GM12892 (cell line): Measurements from ENCODE around the gene PRLR.

Experiments
- POLR2A ChIP-seq: IDR thresholded peaks from 2 replicates; pipeline ENCODE4 v1.6.1; 2011; ENCODE audit warnings: low read depth, low read length, control low read depth
- POLR2AphosphoS5 ChIP-seq: IDR thresholded peaks from 2 replicates; pipeline ENCODE4 v1.6.1; 2011; ENCODE audit warnings: low read depth, low read length, control low read depth
- TAF1 ChIP-seq: IDR thresholded peaks from 2 replicates; pipeline ENCODE4 v1.6.1; 2011; ENCODE audit warnings: low read depth, mild to moderate bottlenecking, control low read depth, low read length, borderline replicate concordance

- TF ChIP-seq POLR2AphosphoS5 = no peak
- TF ChIP-seq TAF1 = no peak
- no peak for TF ChIP-seq POLR2A
Measured at GRCh38 chr5:35045280-35045679, 185.0 kb downstream of the PRLR start.
